ENCODE data around the gene L3MBTL4.

- TF ChIP-seq POLR2AphosphoS5 (IDR thresholded peaks at IDR 0.05; ENCODE audit: low read depth, low read length), result no peak
- TF ChIP-seq REST (IDR thresholded peaks at IDR 0.05; ENCODE audit: insufficient read depth in 1 of 2, low read depth in 2 of 2, low read length in 1 of 2), result no peak
- TF ChIP-seq, protein P1, sequence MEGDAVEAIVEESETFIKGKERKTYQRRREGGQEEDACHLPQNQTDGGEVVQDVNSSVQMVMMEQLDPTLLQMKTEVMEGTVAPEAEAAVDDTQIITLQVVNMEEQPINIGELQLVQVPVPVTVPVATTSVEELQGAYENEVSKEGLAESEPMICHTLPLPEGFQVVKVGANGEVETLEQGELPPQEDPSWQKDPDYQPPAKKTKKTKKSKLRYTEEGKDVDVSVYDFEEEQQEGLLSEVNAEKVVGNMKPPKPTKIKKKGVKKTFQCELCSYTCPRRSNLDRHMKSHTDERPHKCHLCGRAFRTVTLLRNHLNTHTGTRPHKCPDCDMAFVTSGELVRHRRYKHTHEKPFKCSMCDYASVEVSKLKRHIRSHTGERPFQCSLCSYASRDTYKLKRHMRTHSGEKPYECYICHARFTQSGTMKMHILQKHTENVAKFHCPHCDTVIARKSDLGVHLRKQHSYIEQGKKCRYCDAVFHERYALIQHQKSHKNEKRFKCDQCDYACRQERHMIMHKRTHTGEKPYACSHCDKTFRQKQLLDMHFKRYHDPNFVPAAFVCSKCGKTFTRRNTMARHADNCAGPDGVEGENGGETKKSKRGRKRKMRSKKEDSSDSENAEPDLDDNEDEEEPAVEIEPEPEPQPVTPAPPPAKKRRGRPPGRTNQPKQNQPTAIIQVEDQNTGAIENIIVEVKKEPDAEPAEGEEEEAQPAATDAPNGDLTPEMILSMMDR (IDR thresholded peaks at IDR 0.05), result no peak
- no peak for TF ChIP-seq SIN3A (IDR thresholded peaks at IDR 0.05; ENCODE audit: borderline replicate concordance, insufficient read depth, low read depth, low read length)
Observed at GRCh38 chr18:6427286-6427685, 12.6 kb upstream of the L3MBTL4 start.

All from Panc1 (cell line).